ENCODE measurements around the gene UQCRC1.
"Not testable (repeated sequence)": the region's sequence is repeated elsewhere in the genome, so short reads cannot be mapped to it uniquely, and the experiment has no call there.

Gene UQCRC1

DNA sequence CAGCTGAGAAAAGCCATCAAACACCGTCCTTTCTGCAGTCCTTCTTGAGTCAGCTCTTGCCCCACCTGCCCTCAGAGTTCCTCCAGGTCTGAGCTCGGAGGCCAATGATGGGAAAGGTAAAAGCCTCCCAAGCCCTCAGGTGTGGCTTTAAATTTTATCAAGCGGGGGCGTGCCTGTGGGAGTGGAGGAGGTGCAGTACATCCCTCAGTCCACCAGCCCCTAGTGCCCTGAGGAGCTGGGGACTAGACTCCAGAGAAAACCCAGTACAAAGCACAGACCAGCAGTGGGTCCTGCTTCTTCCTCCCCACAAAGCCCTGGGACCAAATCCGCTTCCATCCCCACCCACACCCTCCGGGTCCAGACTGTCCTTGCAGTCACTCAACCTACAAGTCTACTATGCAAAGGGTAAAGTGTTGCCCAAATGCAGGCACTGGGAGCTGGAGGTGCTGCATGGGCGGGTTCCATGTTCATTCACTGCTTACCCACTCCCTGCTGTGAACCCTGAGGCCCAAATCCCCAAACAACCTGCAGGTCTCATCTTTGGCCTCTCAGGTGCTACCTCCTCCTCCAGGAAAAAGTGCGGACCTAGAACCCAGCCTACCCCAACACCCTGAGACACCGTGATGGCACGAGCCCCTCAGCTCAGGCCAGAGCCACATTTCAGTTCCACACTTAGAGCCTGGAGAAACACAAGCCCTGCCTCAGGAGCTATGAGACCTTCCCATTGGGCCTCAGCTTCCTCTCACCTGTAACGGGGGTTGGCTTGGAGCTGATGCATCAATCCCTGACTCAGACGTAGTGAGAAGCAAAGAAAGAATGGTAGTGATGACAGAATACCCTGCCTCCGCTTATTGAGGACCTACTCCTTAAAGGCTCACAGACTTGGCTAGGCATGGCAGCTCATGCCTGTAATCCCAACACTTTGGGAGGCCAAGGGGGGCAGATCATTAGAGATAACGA lies 55.3 kb downstream of the UQCRC1 start:
- no peak for DNase-seq

DNA sequence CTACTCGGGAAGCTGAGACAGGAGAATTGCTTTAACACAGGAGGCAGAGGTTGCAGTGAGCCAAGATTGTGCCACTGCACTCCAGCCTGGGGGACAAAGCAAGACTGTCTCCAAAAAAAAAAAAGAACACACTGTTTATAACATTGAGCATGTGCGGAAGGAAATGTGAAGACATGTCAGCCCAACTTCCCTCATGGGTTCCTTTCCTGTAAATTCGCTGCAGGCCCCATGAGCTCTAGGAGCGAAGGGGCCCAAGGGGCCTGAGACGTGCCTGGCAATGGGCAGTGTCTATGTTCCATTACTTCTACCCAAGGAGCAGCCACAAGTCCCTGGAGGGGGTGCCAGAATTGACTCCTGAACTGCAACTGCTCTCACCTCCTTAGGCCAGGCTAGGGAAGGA lies 56.1 kb downstream of the UQCRC1 start:
- no peak for DNase-seq

DNA sequence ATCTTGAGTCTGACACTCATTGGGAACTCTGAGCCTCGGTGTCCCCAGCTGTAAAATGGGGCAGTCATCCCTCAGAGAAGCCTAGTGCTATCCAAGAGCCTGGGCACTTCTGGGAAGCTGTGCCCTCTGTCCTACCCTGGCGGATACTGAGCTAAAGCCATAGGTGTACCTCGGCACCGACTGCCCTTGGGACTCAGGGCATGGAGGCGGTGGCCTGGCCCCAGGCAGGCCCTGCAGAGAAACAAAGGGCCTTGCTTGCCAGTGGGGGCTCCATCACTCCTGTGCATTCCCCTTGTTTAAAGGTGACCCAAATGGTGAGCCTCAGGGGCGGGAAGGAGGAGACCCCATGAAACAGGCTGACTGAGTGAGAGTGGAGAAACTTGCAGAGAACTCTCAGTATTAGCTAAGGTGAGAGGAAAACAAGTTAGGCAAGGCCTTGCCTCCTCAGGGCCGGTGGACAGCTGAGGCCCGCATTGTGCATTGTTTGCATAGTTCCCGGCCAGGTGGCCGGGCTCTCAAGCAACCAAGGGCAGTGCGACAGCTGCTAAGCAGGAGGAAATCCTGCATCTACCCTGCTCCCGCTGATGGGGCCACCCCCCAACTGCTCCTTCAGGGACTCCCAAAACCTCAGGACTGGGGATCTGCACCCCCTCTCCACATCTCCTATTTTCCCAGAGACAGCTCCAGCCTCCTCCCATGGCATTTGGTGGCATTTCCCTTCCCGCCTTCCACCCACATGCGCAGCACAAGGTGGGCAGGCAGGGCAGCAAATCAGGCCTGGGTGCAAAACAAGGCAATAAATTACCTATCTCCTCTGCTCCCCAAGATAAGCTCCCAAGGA lies 57.1 kb downstream of the UQCRC1 start:
- no peak for DNase-seq

DNA sequence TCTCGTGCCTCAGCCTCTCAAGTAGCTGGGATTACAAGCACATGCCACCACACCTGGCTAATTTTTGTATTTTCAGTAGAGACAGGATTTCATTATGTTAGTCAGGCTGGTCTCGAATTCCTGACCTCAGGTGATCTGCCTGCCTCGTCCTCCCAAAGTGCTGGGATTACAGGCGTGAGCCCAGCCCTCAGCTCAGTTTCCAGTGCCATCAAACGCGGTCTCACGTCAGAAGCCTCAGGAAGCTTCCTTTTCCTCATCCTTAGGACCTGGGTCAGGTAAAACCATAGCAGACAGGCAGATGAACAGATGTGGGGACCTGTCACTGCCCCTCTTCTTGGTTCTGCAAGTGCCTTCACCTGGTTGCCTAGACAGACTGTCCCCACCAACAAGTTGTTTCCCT lies 57.8 kb downstream of the UQCRC1 start:
- not testable (repeated sequence) for DNase-seq
